OCI-LY1 (cell line): Measurements from ENCODE around the gene HDAC7.

ENCODE experiments used
- H2AFZ ChIP-seq: fragments of 200-600 bp; sonication (generic), shearing (Covaris generic); 2 replicates; pipeline ENCODE4 v1.6.0; 2014; ENCODE audit warnings: antibody characterized with exemption, mild to moderate bottlenecking, low read length
- H3F3A ChIP-seq: fragments of 200-600 bp; sonication (generic), shearing (Covaris generic); 2 replicates; pipeline ENCODE4 v1.6.0; 2014; ENCODE audit warnings: mild to moderate bottlenecking, antibody characterized with exemption, low read length, moderate library complexity; ENCODE audit not compliant: insufficient read depth
- H3K27ac ChIP-seq: fragments of 200-600 bp; sonication (generic); 2 replicates; pipeline ENCODE4 v1.5.1; 2014; ENCODE audit warnings: low read length, mixed run types, mild to moderate bottlenecking, low read depth; ENCODE audit not compliant: poor library complexity, severe bottlenecking
- H3K27me3 ChIP-seq: fragments of 200-600 bp; sonication (generic); 2 replicates; pipeline ENCODE4 v1.6.0; 2014; ENCODE audit warnings: antibody characterized with exemption, mild to moderate bottlenecking, low read length, moderate library complexity; ENCODE audit not compliant: insufficient read depth
- H3K36me3 ChIP-seq: fragments of 200-600 bp; sonication (generic); 2 replicates; pipeline ENCODE4 v1.6.1; 2014; ENCODE audit warnings: mild to moderate bottlenecking, antibody characterized with exemption, low read length, moderate library complexity, mixed read lengths; ENCODE audit not compliant: insufficient read depth
- H3K4me1 ChIP-seq: fragments of 200-600 bp; sonication (generic); 2 replicates; pipeline ENCODE4 v1.5.1; 2014; ENCODE audit warnings: mild to moderate bottlenecking, low read length, moderate library complexity; ENCODE audit not compliant: insufficient read depth, severe bottlenecking
- H3K4me2 ChIP-seq: fragments of 200-600 bp; sonication (generic), shearing (Covaris generic); 2 replicates; pipeline ENCODE4 v1.6.1; 2014; ENCODE audit warnings: low read length
- H3K4me3 ChIP-seq: fragments of 200-600 bp; sonication (generic); 2 replicates; pipeline ENCODE4 v1.5.1; 2014; ENCODE audit warnings: low read length, low read depth, mild to moderate bottlenecking, mixed read lengths; ENCODE audit not compliant: poor library complexity, severe bottlenecking
- H3K79me2 ChIP-seq: fragments of 200-600 bp; shearing (Covaris generic); 2 replicates; pipeline ENCODE4 v1.6.1; 2016; ENCODE audit warnings: mixed run types, low read length, mixed read lengths; ENCODE audit not compliant: insufficient read depth
- H3K9ac ChIP-seq: fragments of 200-600 bp; sonication (generic), shearing (Covaris generic); 2 replicates; pipeline ENCODE4 v1.6.1; 2014; ENCODE audit warnings: mild to moderate bottlenecking, low read length, mixed read lengths
- H3K9me2 ChIP-seq: fragments of 200-600 bp; sonication (generic), shearing (Covaris generic); 2 replicates; pipeline ENCODE4 v1.6.1; 2014; ENCODE audit warnings: low read depth, mild to moderate bottlenecking, low read length, mixed read lengths
- H3K9me3 ChIP-seq: fragments of 200-600 bp; shearing (Covaris generic); 2 replicates; pipeline ENCODE4 v1.6.1; 2014; ENCODE audit warnings: low read length, mixed read lengths
- H4K20me1 ChIP-seq: fragments of 200-600 bp; sonication (generic), shearing (Covaris generic); 2 replicates; pipeline ENCODE4 v1.6.0; 2016; ENCODE audit warnings: mild to moderate bottlenecking, low read length; ENCODE audit not compliant: insufficient read depth
- CTCF ChIP-seq: fragments of 200-600 bp; sonication (generic), shearing (Covaris generic); IDR thresholded peaks from 2 replicates; pipeline ENCODE4 v1.5.1; 2017; ENCODE audit warnings: mild to moderate bottlenecking, antibody characterized with exemption, low read length, moderate library complexity, mixed read lengths
- EZH2 ChIP-seq: fragments of 200-600 bp; sonication (generic), shearing (Covaris generic); IDR thresholded peaks from 2 replicates; pipeline ENCODE4 v1.8.0; 2017; ENCODE audit warnings: borderline replicate concordance, mixed run types, mild to moderate bottlenecking, antibody characterized with exemption, low read length, moderate library complexity, mixed read lengths

The HDAC7 gene

DNA sequence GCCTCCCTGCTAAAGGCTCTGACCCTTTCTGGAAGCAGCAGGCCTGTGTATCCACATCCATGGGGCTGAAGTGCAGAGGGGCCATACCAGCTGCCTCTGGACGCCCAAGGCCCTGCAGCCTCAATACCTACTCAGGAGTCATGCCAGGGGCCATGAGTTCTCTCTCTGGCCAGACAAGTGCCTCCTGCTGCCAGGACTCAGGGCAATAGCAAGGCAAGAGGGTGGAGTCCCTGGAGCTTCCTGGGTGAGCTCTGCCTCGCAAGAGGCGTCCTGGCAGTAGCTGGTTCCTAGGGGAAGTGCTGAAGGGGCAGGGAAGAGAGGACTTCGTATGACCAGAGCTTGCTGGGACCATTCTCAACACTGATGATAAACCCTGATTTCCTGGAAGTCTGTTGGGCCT lies 83.5 kb downstream of the HDAC7 start:
- Histone ChIP-seq H3K36me3 (no peaks in the 10 kb centered on the region), H3K9ac (no peak overlapping the region), H3K9me3 (no peaks in the 10 kb centered on the region), H3F3A (no peaks in the 10 kb centered on the region), H3K79me2 (no peaks in the 10 kb centered on the region), H3K4me1 (peaks cover 17% of the 10 kb centered on the region), H3K27me3 (no peaks in the 10 kb centered on the region), H3K4me3 (no peak overlapping the region), H3K9me2 (no peaks in the 10 kb centered on the region), H2AFZ (no peak overlapping the region), H4K20me1 (no peaks in the 10 kb centered on the region), H3K27ac (no peak overlapping the region), H3K4me2 (no peak overlapping the region)
- TF ChIP-seq EZH2 (no peak), CTCF (no peak)

DNA sequence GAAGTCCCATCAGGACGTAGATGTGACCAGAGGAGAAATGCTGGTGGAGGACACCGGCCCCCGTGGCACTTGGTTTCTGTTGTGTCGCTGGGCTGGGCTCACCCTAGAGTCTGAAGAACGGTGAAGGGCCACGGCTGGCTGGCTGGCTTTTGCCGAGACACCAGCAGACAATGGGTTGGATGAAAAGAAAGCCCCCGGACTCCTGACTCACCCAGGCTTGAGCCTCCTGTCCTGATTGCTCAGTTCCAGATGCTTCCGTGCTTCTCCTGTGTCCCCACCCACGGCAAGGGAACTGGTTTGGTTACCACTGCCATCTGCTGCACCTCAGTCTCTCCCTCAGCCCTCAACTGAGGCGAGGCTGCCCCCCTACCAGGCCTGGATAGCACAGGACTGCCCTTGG lies 84.1 kb downstream of the HDAC7 start:
- H3K27me3 ChIP-seq = no peaks in the 10 kb centered on the region
- no peaks in the 10 kb centered on the region for H3K36me3 ChIP-seq
- H4K20me1 ChIP-seq = no peaks in the 10 kb centered on the region
- H3K9me2 ChIP-seq = no peaks in the 10 kb centered on the region
- no peak for TF ChIP-seq CTCF
- TF ChIP-seq EZH2 = no peak
- no peak overlapping the region for H3K27ac ChIP-seq
- H3F3A ChIP-seq = no peaks in the 10 kb centered on the region
- no peak overlapping the region for H3K9ac ChIP-seq
- H3K4me2 ChIP-seq = no peak overlapping the region
- no peaks in the 10 kb centered on the region for H3K9me3 ChIP-seq
- no peak overlapping the region for H2AFZ ChIP-seq
- H3K4me1 ChIP-seq = peaks cover 11% of the 10 kb centered on the region
- H3K4me3 ChIP-seq = no peak overlapping the region
- H3K79me2 ChIP-seq = no peaks in the 10 kb centered on the region

- Histone ChIP-seq H3K4me1 (peaks cover 4% of the 10 kb centered on the region), H3K27me3 (no peaks in the 10 kb centered on the region), H3K4me3 (no peak overlapping the region), H3F3A (no peaks in the 10 kb centered on the region), H3K36me3 (no peaks in the 10 kb centered on the region), H3K9ac (no peak overlapping the region), H3K4me2 (no peak overlapping the region), H3K27ac (no peak overlapping the region), H3K79me2 (no peaks in the 10 kb centered on the region), H3K9me2 (no peaks in the 10 kb centered on the region), H3K9me3 (no peaks in the 10 kb centered on the region), H2AFZ (no peak overlapping the region), H4K20me1 (no peaks in the 10 kb centered on the region)
- TF ChIP-seq CTCF = no peak
- TF ChIP-seq EZH2 = no peak
Observed at GRCh38 chr12:47734725-47735480, 84.8 kb downstream of the HDAC7 start.
